Measurements from ENCODE around the gene ZBTB33.

The ZBTB33 gene

DNA sequence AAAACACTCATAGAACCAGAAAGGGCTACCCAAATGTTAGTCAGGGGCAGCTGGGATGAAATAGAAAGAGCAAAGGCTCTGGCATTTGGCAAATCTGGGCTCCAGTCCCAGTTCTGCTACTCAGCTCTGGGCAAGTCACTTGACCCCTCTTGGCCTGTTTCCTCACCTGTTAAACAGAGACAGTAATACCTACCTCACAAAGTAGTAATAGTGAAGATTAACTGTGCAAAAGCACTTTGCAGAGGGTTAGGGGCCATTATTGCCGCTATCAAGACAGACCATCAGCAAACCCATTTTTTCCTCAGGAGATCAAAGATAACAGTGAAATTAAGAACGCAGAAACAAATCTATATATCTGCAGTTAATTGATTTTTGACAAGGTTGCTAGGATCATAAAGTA, 20.6 kb downstream of the ZBTB33 start:
- H3K9me3 Mint-ChIP-seq: peaks cover 38% of the 10 kb centered on the region
- peaks cover 6% of the 10 kb centered on the region for H3K4me1 Mint-ChIP-seq
- peaks cover 2% of the 10 kb centered on the region for H3K27me3 Mint-ChIP-seq (ENCODE audit: low read depth, poor library complexity)
- H3K4me3 Mint-ChIP-seq: no peak overlapping the region
- H3K27ac Mint-ChIP-seq: no peak overlapping the region
- no peak for DNase-seq
- no peaks in the 10 kb centered on the region for H3K36me3 Mint-ChIP-seq (ENCODE audit: low read depth)
- TF ChIP-seq, protein P1, sequence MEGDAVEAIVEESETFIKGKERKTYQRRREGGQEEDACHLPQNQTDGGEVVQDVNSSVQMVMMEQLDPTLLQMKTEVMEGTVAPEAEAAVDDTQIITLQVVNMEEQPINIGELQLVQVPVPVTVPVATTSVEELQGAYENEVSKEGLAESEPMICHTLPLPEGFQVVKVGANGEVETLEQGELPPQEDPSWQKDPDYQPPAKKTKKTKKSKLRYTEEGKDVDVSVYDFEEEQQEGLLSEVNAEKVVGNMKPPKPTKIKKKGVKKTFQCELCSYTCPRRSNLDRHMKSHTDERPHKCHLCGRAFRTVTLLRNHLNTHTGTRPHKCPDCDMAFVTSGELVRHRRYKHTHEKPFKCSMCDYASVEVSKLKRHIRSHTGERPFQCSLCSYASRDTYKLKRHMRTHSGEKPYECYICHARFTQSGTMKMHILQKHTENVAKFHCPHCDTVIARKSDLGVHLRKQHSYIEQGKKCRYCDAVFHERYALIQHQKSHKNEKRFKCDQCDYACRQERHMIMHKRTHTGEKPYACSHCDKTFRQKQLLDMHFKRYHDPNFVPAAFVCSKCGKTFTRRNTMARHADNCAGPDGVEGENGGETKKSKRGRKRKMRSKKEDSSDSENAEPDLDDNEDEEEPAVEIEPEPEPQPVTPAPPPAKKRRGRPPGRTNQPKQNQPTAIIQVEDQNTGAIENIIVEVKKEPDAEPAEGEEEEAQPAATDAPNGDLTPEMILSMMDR (IDR thresholded peaks at IDR 0.05): no peak

- Mint-ChIP-seq H3K9me3 (peaks cover 38% of the 10 kb centered on the region), H3K27me3 (ENCODE audit: low read depth, poor library complexity) (peaks cover 8% of the 10 kb centered on the region), H3K4me3 (no peak overlapping the region), H3K27ac (no peak overlapping the region), H3K4me1 (peaks cover 6% of the 10 kb centered on the region), H3K36me3 (ENCODE audit: low read depth) (no peaks in the 10 kb centered on the region)
- DNase-seq: no peak
- TF ChIP-seq, protein P1 (IDR thresholded peaks at IDR 0.05): no peak
Observed at GRCh38 chrX:120274145-120274544, 23.5 kb downstream of the ZBTB33 start.

DNA sequence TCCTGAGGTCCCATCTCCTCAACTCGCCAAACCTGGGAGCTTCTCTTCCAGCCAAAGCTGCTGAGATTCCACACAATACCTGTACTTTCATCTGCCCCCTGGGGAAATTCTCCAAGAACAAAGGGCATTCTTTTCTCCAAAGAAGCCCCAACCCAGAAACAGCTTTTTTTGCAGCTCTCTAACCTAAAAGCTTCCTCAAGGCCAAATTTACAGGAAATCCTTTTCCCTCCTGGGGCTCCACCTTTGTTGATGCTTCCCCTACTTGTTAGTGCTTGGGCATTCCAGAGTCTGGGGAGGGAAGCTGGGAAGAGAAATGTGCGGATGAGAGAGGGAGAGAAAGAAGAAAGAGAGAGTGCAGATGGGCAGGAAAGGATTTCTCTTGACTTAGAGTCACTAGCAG, 24.3 kb downstream of the ZBTB33 start:
- peaks cover 6% of the 10 kb centered on the region for H3K4me1 Mint-ChIP-seq
- TF ChIP-seq, protein P1 (IDR thresholded peaks at IDR 0.05): no peak
- no peak for DNase-seq
- H3K9me3 Mint-ChIP-seq: peaks cover 34% of the 10 kb centered on the region
- no peaks in the 10 kb centered on the region for H3K36me3 Mint-ChIP-seq (ENCODE audit: low read depth)
- H3K4me3 Mint-ChIP-seq: no peak overlapping the region
- no peak overlapping the region for H3K27ac Mint-ChIP-seq
- peaks cover 8% of the 10 kb centered on the region for H3K27me3 Mint-ChIP-seq (ENCODE audit: low read depth, poor library complexity)

GRCh38 chrX:120281021-120281624, 30.5 kb downstream of the ZBTB33 start:
- no peak for DNase-seq
- Mint-ChIP-seq H3K36me3 (ENCODE audit: low read depth) (no peaks in the 10 kb centered on the region), H3K4me1 (no peaks in the 10 kb centered on the region), H3K4me3 (no peak overlapping the region), H3K27me3 (ENCODE audit: low read depth, poor library complexity) (peaks cover 10% of the 10 kb centered on the region), H3K27ac (no peak overlapping the region), H3K9me3 (peaks cover 31% of the 10 kb centered on the region)
- TF ChIP-seq, protein P1 (IDR thresholded peaks at IDR 0.05): no peak

DNA sequence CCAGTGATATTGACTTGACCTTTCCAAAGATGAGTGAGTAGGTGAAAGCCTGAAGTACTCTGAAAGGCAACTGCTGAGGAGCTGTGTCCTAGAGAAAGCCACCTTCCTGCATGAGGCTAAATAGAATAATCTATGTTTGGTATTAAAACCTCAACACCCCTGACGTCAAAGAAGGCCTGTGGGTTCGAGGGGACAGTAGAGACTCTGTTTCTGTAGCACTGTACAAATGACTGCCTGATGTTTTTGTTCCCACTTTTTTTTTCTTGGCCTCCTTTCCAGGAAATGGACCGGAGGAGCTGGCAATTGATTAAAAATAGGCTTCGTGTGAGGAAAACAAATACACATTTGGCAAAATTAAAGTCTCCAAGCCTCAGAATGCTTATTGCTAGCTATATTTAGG, 31.1 kb downstream of the ZBTB33 start:
- H3K36me3 Mint-ChIP-seq (ENCODE audit: low read depth): no peaks in the 10 kb centered on the region
- no peak overlapping the region for H3K4me3 Mint-ChIP-seq
- TF ChIP-seq, protein P1 (IDR thresholded peaks at IDR 0.05): no peak
- peaks cover 31% of the 10 kb centered on the region for H3K9me3 Mint-ChIP-seq
- no peak for DNase-seq
- H3K4me1 Mint-ChIP-seq: peaks cover 4% of the 10 kb centered on the region
- no peak overlapping the region for H3K27ac Mint-ChIP-seq
- peaks cover 10% of the 10 kb centered on the region for H3K27me3 Mint-ChIP-seq (ENCODE audit: low read depth, poor library complexity)

GRCh38 chrX:120282697-120283096, 32.1 kb downstream of the ZBTB33 start:
- Mint-ChIP-seq H3K27me3 (ENCODE audit: low read depth, poor library complexity) (peaks cover 10% of the 10 kb centered on the region), H3K36me3 (ENCODE audit: low read depth) (no peaks in the 10 kb centered on the region), H3K4me3 (no peak overlapping the region), H3K27ac (no peak overlapping the region), H3K9me3 (peaks cover 31% of the 10 kb centered on the region), H3K4me1 (peaks cover 13% of the 10 kb centered on the region)
- TF ChIP-seq, protein P1 (IDR thresholded peaks at IDR 0.05): no peak
- DNase-seq: no peak
